Measurements from ENCODE around the gene PPIP5K2. TPM values are rescaled to one million over a fixed set of nuclear protein-coding genes. Genes with fewer than 3 reads are reported as not detected.

Gene PPIP5K2
- total RNA-seq, 1 donor: 104 TPM

DNA sequence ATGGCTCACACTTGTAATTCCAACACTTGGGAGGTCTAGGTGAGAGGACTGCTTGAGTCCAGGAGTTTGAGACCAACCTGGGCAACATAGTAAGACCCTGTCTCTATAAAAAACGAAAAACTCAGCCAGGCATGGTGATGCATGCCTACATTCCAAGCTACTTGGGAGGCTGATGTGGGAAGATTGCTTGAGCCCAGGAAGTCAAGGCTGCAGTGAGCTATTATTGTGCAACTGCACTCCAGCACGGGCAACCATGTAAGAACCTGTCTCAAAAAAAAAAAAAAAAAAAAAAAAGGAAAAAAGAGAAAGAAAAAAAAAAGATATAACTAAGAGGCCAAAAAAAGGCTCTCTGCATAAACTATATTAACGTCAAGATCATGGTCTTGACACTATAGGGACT lies 27.4 kb upstream of the PPIP5K2 start:
- DNase-seq (ENCODE audit: low read depth): peak; percentile 7
- H3K4me3 ChIP-seq (ENCODE audit: low read depth, low read length): no peak overlapping the region
- no peak for TF ChIP-seq CTCF (IDR thresholded peaks at IDR 0.05; ENCODE audit: insufficient read depth, low read depth, low read length)

GRCh38 chr5:103093727-103094126 lies 26.4 kb upstream of the PPIP5K2 start:
- no peak overlapping the region for H3K4me3 ChIP-seq (ENCODE audit: low read depth, low read length)
- DNase-seq (ENCODE audit: low read depth): no peak
- no peak for TF ChIP-seq CTCF (IDR thresholded peaks at IDR 0.05; ENCODE audit: insufficient read depth, low read depth, low read length)

- H3K4me3 ChIP-seq (ENCODE audit: low read depth, low read length): no peak overlapping the region
- no peak for TF ChIP-seq CTCF (IDR thresholded peaks at IDR 0.05; ENCODE audit: insufficient read depth, low read depth, low read length)
- DNase-seq (ENCODE audit: low read depth): peak; percentile 8
Measured at GRCh38 chr5:103094737-103095136, 25.4 kb upstream of the PPIP5K2 start.

DNA sequence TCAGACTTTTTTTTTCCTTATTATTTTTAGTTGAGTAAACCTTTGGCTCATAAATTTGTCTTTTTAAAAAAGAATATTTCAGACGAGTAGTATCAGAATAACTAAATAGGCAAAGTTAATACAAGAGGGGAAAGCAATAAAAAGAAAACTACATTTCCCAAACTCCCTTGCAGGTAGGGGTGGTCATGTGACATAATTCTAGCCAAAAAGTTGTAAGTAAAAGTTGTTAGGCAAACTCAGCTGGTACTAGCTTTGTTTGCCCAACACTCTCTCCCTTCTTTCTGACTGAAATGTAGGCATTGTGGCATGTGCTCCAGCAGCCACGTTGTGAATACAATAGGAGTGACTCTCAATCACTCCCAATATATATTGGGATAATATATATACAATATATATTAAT lies 21.1 kb upstream of the PPIP5K2 start:
- no peak for DNase-seq (ENCODE audit: low read depth)
- no peak for TF ChIP-seq CTCF (IDR thresholded peaks at IDR 0.05; ENCODE audit: insufficient read depth, low read depth, low read length)
- no peak overlapping the region for H3K4me3 ChIP-seq (ENCODE audit: low read depth, low read length)

DNA sequence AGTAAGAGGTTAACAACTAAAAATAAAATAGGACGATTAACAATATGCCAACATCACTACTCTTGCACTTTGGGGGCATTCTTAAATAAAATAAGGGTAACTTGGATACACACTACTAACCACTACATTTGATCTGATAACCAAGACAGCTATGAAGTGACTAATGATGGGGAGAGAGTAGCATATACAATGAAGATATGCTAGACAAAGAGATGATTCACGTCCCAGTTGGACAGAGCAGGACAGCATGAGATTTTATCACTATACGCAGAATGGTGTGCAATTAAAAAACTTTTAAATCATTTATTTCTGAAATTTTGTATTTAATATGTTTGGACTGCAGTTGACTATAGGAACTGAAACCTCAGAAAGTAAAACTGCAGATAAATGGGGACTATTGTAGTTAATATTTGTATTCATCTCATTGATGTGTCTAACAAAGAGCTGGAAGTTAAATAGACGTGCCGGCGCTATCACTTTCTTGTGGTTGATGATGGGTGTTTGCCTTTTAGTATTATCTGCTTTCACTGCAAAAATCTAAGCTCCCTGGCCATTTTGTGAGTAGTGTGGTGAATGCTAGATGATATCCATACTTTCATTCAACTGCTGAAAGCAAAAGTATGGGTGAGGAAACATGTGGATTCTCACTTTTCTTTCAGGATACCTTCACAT lies 18.9 kb upstream of the PPIP5K2 start:
- no peak for DNase-seq (ENCODE audit: low read depth)
- no peak for TF ChIP-seq CTCF (IDR thresholded peaks at IDR 0.05; ENCODE audit: insufficient read depth, low read depth, low read length)
- H3K4me3 ChIP-seq (ENCODE audit: low read depth, low read length): no peak overlapping the region

DNA sequence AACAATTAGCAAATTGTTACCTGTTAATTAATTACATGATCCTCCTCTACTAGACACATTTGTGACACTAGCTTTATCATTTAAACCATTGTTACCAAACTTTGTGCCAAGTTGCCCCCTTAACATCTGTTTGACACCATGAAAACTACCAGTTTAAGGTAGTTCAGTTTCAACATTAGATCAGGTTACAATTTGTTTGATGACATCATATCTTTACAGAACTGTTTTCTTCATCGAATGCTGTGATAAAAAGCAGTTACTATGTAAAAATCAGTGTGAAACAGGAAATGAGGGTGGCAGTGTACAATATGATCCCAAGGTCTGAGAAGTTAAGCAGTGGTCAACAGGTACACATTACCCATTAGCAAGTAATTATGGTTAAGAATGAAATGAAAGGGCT lies 17.9 kb upstream of the PPIP5K2 start:
- TF ChIP-seq CTCF (IDR thresholded peaks at IDR 0.05; ENCODE audit: insufficient read depth, low read depth, low read length): no peak
- DNase-seq (ENCODE audit: low read depth): no peak
- H3K4me3 ChIP-seq (ENCODE audit: low read depth, low read length): no peak overlapping the region

DNA sequence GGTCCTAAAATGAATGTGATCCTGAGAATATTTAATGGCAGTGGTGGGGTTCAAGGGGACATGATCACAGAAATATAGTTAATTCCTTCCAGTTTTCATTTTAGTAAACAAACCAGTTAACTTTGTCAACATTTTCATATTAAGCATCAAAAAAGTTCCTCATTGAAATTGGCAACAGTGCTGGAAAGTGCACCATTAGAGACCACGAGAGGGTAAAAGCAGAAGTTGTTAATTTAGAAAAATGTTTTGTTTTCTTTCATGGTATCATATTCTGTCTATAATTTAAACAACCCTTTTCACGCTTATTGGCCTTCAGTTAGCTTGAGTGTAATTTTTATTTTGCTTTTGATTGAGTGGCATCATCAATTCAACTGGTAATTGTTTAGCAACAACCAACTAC lies 12.0 kb upstream of the PPIP5K2 start:
- no peak for DNase-seq (ENCODE audit: low read depth)
- no peak overlapping the region for H3K4me3 ChIP-seq (ENCODE audit: low read depth, low read length)
- no peak for TF ChIP-seq CTCF (IDR thresholded peaks at IDR 0.05; ENCODE audit: insufficient read depth, low read depth, low read length)

All from fibroblast of villous mesenchyme (primary cell).